Loucy (cell line): ENCODE results near the gene EGR4.
A peak's percentile ranks its signal among the peaks of the same experiment; 100 is the strongest.

Source experiments
- H2AFZ ChIP-seq: fragments of 200-600 bp; sonication (generic); 2 replicates; pipeline ENCODE4 v1.6.0; 2016; ENCODE audit warnings: antibody characterized with exemption, mild to moderate bottlenecking, low read length, moderate library complexity
- H3F3A ChIP-seq: fragments of 200-600 bp; 2 replicates; pipeline ENCODE4 v1.6.0; 2016; ENCODE audit warnings: antibody characterized with exemption, low read depth, mild to moderate bottlenecking
- H3K27me3 ChIP-seq: fragments of 200-600 bp; sonication (generic); 2 replicates; pipeline ENCODE4 v1.6.1; 2014; ENCODE audit warnings: low read length, mild to moderate bottlenecking; ENCODE audit not compliant: insufficient read depth, poor library complexity, severe bottlenecking
- H3K36me3 ChIP-seq: fragments of 200-600 bp; sonication (generic); 2 replicates; pipeline ENCODE4 v1.6.1; 2016; ENCODE audit warnings: low read length; ENCODE audit not compliant: insufficient read depth
- H3K4me1 ChIP-seq: fragments of 200-600 bp; sonication (generic); 2 replicates; pipeline ENCODE4 v1.5.1; 2014; ENCODE audit warnings: low read length, mild to moderate bottlenecking; ENCODE audit not compliant: insufficient read depth, poor library complexity, severe bottlenecking
- H3K4me2 ChIP-seq: fragments of 200-600 bp; sonication (generic); 2 replicates; pipeline ENCODE4 v1.6.0; 2014; ENCODE audit warnings: antibody characterized with exemption, low read length, low read depth, mild to moderate bottlenecking; ENCODE audit not compliant: poor library complexity, severe bottlenecking
- H3K4me3 ChIP-seq: fragments of 200-600 bp; sonication (generic); 2 replicates; pipeline ENCODE4 v1.5.1; 2014; ENCODE audit warnings: low read length, mild to moderate bottlenecking, mixed read lengths; ENCODE audit not compliant: poor library complexity, severe bottlenecking
- H3K79me2 ChIP-seq: fragments of 200-600 bp; sonication (generic); 2 replicates; pipeline ENCODE4 v1.6.1; 2014; ENCODE audit warnings: low read length; ENCODE audit not compliant: insufficient read depth
- H3K9ac ChIP-seq: fragments of 200-600 bp; sonication (generic); 2 replicates; pipeline ENCODE4 v1.6.0; 2014; ENCODE audit warnings: mild to moderate bottlenecking, low read depth, low read length, moderate library complexity; ENCODE audit not compliant: poor library complexity, severe bottlenecking
- H3K9me2 ChIP-seq: fragments of 200-600 bp; sonication (generic); replicated peaks from 2 replicates; pipeline ENCODE4 v1.6.1; 2016; ENCODE audit warnings: low read depth, low read length, mixed read lengths
- H3K9me3 ChIP-seq: fragments of 200-600 bp; sonication (generic); 2 replicates; pipeline ENCODE4 v1.6.1; 2014; ENCODE audit warnings: mild to moderate bottlenecking, antibody characterized with exemption, low read length, low read depth; ENCODE audit not compliant: insufficient read depth
- H4K20me1 ChIP-seq: fragments of 200-600 bp; sonication (generic); 2 replicates; pipeline ENCODE4 v1.6.0; 2014; ENCODE audit warnings: antibody characterized with exemption, low read length, mild to moderate bottlenecking; ENCODE audit not compliant: insufficient read depth, poor library complexity, severe bottlenecking
- EZH2phosphoT487 ChIP-seq: fragments of 200-600 bp; IDR thresholded peaks from 2 replicates; pipeline ENCODE4 v1.6.1; 2018; ENCODE audit warnings: antibody characterized with exemption, mild to moderate bottlenecking, moderate library complexity, borderline replicate concordance
- TF ChIP-seq, protein P1 (sequence below): fragments of 200-600 bp; sonication (generic); conservative IDR thresholded peaks from 2 replicates; pipeline ENCODE4 v1.5.1; 2014; ENCODE audit warnings: mild to moderate bottlenecking, antibody characterized with exemption, low read length

The EGR4 gene

DNA sequence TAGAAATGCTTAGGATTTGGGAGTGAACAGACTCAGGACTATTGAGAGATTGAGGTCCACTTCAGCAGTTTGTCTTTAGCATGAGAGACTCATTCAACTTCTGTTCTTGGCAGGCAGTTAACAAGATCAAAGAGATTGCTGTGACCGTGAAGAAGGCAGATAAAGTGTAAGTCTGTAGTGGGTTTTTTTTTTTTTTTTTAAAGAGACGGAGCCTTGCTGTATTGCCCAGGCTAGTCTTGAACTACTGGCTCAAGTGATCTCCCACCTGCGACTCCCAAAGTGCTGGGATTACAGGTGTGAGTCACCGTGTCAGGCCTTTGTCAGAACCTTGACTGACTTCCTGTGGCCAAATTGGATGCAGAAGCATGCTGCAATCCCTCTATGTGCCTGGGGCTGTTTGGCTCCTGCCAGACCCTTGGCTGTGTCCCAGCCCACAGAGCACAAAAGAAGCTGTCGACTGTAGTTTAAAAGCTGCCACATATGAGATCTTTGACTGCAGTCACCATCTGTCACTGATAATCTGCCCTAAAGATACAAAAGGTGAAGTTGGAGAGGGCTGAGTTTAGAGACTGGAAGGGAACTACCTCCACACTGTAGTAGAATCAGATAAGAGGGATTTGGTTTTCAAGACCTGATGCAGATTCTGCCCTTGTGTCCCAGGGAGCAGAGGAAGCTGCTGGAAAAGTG lies 49.3 kb downstream of the EGR4 start:
- TF ChIP-seq, protein P1, sequence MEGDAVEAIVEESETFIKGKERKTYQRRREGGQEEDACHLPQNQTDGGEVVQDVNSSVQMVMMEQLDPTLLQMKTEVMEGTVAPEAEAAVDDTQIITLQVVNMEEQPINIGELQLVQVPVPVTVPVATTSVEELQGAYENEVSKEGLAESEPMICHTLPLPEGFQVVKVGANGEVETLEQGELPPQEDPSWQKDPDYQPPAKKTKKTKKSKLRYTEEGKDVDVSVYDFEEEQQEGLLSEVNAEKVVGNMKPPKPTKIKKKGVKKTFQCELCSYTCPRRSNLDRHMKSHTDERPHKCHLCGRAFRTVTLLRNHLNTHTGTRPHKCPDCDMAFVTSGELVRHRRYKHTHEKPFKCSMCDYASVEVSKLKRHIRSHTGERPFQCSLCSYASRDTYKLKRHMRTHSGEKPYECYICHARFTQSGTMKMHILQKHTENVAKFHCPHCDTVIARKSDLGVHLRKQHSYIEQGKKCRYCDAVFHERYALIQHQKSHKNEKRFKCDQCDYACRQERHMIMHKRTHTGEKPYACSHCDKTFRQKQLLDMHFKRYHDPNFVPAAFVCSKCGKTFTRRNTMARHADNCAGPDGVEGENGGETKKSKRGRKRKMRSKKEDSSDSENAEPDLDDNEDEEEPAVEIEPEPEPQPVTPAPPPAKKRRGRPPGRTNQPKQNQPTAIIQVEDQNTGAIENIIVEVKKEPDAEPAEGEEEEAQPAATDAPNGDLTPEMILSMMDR = no peak
- TF ChIP-seq EZH2phosphoT487 = no peak
- H3K4me2 ChIP-seq = peak overlapping the region; percentile 25
- no peaks in the 10 kb centered on the region for H3K27me3 ChIP-seq
- no peak overlapping the region for H2AFZ ChIP-seq
- H3K9ac ChIP-seq = peak overlapping the region; percentile 29
- peak overlapping the region; percentile 32 for H3K4me3 ChIP-seq
- H3K9me2 ChIP-seq = no peaks in the 10 kb centered on the region
- H3K36me3 ChIP-seq = peaks cover 88% of the 10 kb centered on the region
- H3K9me3 ChIP-seq = no peaks in the 10 kb centered on the region
- H4K20me1 ChIP-seq = peaks cover 77% of the 10 kb centered on the region
- peaks cover 75% of the 10 kb centered on the region for H3K79me2 ChIP-seq
- H3K4me1 ChIP-seq = peaks cover 31% of the 10 kb centered on the region
- H3F3A ChIP-seq = no peaks in the 10 kb centered on the region
